NCI-H82 (cell line): ENCODE results near the gene DLG1.
A peak's percentile ranks its signal among the peaks of the same experiment; 100 is the strongest.

Experiments
- DNase-seq: peaks from one replicate; lab custom pipeline; 2025; lab: John Stamatoyannopoulos, UW

DLG1 gene

GRCh38 chr3:197171481-197172067 is 126.8 kb downstream of the DLG1 start:
- no peak for DNase-seq

GRCh38 chr3:197169028-197169427 is 129.4 kb downstream of the DLG1 start:
- DNase-seq = no peak

- DNase-seq = peak; percentile 40
Measured at GRCh38 chr3:197168606-197169005, 129.8 kb downstream of the DLG1 start.

GRCh38 chr3:197168063-197168462 is 130.3 kb downstream of the DLG1 start:
- DNase-seq = no peak

GRCh38 chr3:197167549-197167948 is 130.9 kb downstream of the DLG1 start:
- DNase-seq = no peak

DNA sequence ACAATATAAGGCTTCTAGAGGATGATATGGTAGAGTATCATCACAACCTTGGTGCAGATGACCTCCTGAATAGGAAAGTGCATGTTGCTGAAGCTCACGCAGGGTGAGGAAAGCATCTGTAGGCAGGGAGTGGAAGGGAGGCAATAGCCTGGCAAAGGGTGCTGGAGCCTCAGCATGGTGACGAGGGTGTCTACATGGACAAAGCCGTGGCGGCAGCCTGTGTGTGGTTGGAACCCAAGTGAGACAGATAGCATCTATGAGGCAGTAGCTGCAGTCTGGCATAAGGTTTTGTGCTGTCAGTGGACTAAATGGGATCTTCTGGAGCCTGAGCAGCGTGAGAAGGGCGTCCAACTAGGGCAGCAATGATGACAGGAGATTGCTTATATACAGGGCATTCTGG is 132.5 kb downstream of the DLG1 start:
- DNase-seq = no peak

GRCh38 chr3:197155046-197155445 is 143.4 kb downstream of the DLG1 start:
- DNase-seq = no peak

DNA sequence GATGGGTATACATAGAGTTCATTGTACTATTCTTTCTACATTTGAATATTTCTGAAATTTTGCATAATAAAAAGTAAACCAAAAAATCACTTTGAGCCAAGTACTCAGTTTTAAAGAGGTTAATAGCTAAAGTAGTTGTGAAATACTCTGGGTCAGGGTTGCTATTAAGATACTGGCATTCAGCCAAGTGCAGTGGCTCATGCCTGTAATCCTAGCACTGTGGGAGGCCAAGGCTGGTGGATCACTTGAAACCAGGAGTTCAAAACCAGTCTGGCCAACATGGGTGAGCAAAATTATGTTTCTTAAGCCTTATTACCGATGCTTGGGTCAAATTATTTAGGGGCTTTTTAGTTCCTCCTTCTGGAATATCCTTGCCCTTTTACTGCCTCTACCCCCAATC is 146.8 kb downstream of the DLG1 start:
- DNase-seq = peak; percentile 78

GRCh38 chr3:197149528-197149927 is 148.9 kb downstream of the DLG1 start:
- DNase-seq = no peak

- DNase-seq = no peak
Measured at GRCh38 chr3:197144188-197144587, 154.2 kb downstream of the DLG1 start.

- no peak for DNase-seq
Measured at GRCh38 chr3:197139586-197139985, 158.8 kb downstream of the DLG1 start.

DNA sequence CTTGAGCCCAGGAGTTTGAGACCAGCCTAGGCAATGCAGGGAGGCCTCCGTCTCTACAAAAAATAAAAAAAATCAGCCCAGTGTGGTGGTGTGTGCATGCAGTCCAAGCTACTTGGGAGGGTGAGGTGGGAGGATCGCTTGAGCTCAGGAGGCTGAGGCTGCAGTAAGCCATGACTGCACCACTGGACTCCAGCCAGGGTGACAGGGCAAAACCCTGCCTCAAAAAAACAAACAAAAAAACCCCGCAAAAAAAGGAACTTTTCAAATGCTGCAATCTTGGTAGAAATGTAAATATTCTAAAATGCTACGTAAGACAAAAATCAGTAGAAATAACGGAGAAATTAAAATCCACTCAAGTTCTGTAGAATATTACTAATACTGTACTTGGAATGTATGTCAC is 160.7 kb downstream of the DLG1 start:
- DNase-seq = no peak

GRCh38 chr3:197136744-197137143 is 161.7 kb downstream of the DLG1 start:
- no peak for DNase-seq

- DNase-seq = no peak
Measured at GRCh38 chr3:197135212-197135611, 163.2 kb downstream of the DLG1 start.

DNA sequence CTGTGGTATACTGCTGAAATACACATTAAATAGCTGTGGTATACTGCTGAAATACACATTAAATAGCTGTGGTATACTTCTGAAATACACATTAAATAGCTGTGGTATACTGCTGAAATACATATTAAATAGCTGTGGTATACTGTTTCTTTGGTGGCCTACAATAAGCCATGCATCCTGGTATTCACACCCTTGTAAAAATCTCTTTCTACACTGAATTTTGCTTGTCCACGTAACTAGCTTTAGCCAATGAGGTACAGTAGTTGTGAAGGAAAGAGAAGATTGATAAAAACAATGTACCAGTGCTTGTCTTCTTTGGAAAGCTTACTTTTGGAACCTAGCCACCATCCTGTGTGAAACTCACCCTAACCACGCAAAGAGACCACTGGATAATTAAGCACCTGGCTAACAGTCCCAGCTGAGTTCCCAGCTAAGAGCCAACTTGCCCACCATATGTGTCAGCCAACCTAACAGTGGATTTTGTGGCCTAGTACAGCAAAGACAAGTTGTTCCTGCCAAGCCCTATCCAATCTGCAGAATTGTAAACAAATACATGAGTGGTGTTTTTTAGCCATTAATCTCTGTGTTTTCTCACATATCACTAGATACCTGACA is 165.4 kb downstream of the DLG1 start:
- no peak for DNase-seq

DNA sequence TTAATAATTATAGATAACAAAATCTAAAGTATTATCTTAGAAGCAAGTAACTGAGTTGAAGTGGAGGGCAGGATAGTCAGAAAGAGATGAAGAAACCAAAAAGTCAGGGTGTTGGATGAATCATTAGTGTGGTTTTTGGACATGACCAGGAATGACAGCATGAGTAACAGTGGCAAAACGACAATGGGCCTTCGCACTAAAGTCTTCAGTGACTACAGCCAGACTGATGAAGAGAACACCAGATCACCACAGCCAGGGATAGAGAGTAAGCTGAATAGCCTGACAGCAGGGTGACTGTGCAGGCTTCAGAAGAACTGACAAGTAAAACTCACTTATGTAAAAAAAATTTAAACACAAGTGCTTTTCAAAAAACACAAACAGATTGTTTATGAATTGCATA is 172.8 kb downstream of the DLG1 start:
- no peak for DNase-seq

DNA sequence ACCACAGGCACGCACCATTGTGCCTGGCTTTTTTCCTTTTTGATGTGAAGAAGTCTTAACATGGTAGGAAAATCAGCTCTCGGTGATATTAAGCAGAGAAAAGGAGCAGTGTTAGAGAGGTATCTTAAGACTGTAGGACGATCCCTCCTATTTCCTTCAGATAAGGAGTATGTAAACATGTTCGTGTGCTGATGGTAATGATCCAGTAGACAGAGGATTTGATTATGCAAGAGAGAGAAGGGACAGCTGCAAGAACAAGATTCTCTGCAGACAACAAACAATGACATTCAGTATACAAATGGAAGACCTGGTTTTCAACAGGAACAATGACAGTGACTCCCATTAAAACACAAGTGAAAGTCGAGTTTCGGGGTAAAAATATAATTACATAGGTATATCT is 173.7 kb downstream of the DLG1 start:
- DNase-seq = no peak

GRCh38 chr3:197122394-197122793 is 176.0 kb downstream of the DLG1 start:
- no peak for DNase-seq

DNA sequence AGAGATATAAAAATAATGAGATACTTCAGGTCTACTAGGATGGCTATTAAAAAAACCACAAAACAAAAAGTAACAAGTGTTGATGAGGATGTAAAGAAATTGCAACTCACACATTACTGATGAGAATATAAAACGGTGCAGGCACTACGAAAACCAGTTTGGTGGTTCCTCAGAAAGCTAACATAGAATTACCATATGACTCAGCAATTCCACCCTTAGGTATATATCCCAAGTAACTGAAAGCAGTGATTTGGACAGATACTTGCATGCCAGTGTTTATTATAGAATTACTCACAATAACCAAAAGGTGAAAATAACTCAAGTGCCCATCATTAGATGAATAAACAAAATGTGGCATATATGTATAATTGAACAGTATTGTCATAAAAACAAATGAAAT is 181.3 kb downstream of the DLG1 start:
- no peak for DNase-seq

DNA sequence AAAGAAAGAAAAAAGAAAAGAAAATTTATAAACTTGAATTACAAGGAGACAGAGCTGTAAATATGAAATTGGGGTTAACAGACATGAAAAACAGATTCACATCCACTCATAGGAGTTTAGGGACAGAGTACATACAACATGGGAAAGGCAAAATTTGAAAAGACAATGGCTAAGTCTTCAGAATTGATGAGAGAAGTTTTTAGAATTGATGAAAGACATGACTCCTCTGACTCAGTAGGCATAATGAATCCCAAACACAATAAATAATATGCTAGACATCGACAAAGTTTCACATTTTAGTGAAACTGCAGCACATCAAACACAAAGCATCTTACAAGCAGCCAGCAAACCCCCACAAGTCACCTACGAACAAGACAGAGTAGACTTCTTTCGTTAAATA is 184.4 kb downstream of the DLG1 start:
- DNase-seq = no peak

GRCh38 chr3:197111685-197112084 is 186.7 kb downstream of the DLG1 start:
- DNase-seq = no peak

DNA sequence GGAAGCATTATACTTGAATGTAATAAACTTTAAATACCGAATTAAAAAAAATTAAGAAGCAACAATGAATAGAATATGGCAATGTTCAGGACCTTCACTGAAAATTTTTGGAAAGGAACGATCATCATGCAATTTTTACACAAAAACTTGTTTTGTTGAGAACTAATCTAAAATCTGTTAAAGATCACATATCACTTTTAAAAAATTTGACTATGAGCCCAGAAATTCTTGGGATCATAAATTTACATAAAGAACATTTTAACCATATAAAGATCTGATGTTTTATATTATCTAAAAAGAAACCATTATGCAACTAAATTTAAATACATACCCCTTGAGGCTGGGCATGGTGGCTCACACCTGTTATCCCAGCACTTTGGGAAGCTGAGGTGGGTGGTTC is 192.6 kb downstream of the DLG1 start:
- DNase-seq = no peak

DNA sequence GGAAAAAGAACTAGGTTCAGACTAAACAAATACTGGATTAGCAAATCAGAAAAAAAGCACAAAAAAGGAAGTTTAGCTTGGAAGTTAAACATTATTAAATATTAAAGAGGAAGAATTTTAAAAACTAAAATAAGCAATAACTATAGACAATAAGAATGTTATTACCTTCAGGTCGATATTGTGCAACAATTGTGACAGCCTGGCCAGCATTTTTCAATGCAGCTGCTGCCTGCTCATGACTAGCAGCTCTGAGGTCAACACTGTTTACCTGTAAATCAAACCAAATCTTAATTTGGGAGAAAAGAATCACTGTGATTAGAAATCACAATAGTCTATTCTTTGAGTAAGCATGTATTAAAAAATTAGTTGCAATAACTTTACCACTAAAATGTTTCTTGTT is 193.7 kb downstream of the DLG1 start:
- DNase-seq = no peak

DNA sequence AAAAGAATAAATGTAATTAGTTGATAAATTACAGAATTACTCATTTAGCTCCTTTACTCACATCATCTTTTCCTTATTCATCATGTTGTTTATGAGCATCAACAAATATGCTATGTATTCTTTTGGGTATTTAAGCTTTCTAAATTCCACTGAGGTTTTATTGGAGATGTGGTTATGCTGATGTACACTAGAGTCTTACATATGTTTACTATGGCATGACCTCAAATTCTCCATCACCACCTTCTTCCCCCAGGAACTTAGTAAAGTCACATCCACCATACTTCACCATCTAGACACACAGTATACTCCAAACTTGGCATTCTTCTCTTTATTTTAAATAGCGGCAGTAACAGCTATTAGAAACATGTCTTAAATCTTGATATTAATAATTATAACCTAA is 194.6 kb downstream of the DLG1 start:
- DNase-seq = no peak
